Cardiac fibroblast (primary cell): ENCODE measurements around the gene UBXN6.

Source experiments
- DNase-seq, 2 donors: peaks; one replicate each; pipeline versions ENCODE4 v3.0.0 to v3.0.0-alpha.2; 2010; ENCODE audit warnings: low read depth in 2 of 2
- H3K4me3 ChIP-seq, 2 donors: replicated peaks in 1 of 2; 1 replicate in 1 of 2; 2 replicates in 1 of 2; pipeline ENCODE4 v1.5.1; 2011; ENCODE audit warnings: low read depth in 2 of 2, low read length in 2 of 2, mild to moderate bottlenecking in 2 of 2, moderate library complexity in 1 of 2
- TF ChIP-seq, protein P1 (sequence below): IDR thresholded peaks from one replicate; pipeline ENCODE4 v1.5.1; 2011; ENCODE audit warnings: low read depth, mild to moderate bottlenecking, low read length, inconsistent platforms

Gene UBXN6

GRCh38 chr19:4503825-4504170 is 46.2 kb upstream of the UBXN6 start:
- H3K4me3 ChIP-seq = no peak overlapping the region
- DNase-seq = no peak
- TF ChIP-seq, protein P1, sequence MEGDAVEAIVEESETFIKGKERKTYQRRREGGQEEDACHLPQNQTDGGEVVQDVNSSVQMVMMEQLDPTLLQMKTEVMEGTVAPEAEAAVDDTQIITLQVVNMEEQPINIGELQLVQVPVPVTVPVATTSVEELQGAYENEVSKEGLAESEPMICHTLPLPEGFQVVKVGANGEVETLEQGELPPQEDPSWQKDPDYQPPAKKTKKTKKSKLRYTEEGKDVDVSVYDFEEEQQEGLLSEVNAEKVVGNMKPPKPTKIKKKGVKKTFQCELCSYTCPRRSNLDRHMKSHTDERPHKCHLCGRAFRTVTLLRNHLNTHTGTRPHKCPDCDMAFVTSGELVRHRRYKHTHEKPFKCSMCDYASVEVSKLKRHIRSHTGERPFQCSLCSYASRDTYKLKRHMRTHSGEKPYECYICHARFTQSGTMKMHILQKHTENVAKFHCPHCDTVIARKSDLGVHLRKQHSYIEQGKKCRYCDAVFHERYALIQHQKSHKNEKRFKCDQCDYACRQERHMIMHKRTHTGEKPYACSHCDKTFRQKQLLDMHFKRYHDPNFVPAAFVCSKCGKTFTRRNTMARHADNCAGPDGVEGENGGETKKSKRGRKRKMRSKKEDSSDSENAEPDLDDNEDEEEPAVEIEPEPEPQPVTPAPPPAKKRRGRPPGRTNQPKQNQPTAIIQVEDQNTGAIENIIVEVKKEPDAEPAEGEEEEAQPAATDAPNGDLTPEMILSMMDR = no peak

GRCh38 chr19:4503132-4503824 is 45.7 kb upstream of the UBXN6 start:
- no peak for DNase-seq
- TF ChIP-seq, protein P1 = no peak
- no peak overlapping the region for H3K4me3 ChIP-seq

DNA sequence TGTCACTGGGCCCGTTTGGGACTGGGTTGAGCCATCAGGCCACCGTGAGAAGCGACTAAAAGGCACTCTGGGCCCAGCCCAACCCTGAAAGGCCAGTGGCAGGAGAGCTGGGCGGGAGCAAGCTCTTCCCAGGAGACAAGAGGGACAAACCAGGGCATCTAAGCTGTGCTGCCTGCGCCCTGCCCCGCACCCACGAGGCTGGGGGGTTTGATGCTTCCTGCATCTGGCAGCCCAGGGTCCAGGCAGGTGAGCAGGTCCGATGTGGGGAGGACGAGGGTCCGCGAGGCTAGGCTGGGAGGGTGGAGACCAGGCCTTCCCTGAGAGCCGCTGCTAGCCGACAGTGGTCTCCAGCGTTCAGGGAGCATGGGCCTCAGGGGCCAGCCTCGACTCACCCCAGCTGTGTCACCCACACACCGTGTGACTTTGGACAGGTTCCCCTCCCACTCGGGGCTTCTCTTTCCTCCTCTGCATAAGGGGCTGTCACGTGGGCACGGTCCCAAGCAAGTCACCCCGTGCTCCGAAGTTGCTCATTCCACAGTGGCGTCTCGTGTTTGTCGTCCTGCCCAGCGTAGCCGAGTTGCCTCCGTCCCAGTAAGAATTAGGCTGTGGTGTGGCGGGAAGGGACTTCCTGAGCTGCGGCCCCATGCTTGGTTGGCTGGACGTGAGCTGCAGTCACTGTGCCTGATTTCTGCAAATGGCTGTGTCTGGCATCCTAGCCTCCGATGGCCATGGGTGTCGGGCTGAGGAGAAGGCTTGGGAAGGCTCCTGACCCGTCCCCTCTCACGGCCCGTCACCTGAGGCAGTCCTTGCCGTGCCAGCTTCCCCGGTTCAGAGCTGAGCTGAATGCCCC is 44.9 kb upstream of the UBXN6 start:
- TF ChIP-seq, protein P1 = no peak
- no peak for DNase-seq
- H3K4me3 ChIP-seq = no peak overlapping the region

DNA sequence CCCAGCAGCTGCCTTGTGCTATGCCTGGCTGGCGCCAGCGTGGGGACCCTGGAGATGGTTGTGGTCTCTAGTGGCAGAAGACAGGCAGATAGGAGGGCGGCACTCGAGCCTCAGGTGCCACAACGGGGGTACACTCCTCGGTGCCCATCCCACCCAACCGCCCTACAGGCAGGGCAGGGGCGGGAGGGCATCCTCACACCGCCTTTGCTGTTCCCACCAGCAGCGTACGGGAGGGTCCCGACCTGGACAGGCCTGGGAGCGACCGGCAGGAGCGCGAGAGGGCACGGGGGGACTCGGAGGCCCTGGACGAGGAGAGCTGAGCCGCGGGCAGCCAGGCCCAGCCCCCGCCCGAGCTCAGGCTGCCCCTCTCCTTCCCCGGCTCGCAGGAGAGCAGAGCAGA is 44.1 kb upstream of the UBXN6 start:
- no peak for DNase-seq
- TF ChIP-seq, protein P1 = no peak

DNA sequence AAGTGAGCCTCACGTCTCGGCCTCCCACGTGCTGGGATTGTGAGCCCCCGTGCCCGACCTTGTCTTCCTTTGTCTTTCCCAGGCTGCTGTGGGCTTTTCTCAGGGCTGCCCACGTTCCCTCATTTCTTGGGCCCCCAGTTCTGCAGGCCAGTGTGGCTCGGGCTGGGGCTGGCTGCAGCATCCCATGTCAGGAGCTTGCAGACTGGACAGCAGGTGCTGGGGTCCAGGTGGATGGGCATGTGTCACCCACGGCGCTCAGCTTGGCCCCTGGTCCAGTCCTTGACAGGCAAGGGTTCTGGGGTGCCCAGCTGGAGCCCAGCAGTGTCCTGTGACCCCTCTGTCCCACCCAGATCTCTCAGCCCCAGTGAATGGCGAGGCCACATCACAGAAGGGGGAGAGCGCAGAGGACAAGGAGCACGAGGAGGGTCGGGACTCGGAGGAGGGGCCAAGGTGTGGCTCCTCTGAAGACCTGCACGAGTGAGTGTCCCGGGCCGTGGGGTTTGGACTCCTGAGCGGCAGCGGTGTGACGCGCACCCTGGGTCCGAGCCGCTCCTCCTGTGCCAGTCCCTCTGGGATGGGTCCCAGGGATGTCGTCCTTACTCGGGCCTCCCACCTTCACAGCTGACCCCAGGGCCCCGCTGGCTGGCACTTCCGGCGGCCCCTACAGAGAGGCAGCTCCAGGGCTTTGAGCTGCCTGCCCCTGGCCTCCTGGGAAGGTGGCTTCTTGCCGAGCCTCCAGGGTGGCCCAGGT is 43.4 kb upstream of the UBXN6 start:
- no peak for DNase-seq
- H3K4me3 ChIP-seq = no peak overlapping the region
- TF ChIP-seq, protein P1 = no peak

More for the DNA sequence above, 44.1 kb upstream of the UBXN6 start:
- no peak overlapping the region for H3K4me3 ChIP-seq

- DNase-seq = no peak
- H3K4me3 ChIP-seq = no peak overlapping the region
- TF ChIP-seq, protein P1 = no peak
Measured at GRCh38 chr19:4499855-4500254, 42.3 kb upstream of the UBXN6 start.
